ENCODE data around the gene AK9.
A peak's percentile ranks its signal among the peaks of the same experiment; 100 is the strongest.

Gene AK9

DNA sequence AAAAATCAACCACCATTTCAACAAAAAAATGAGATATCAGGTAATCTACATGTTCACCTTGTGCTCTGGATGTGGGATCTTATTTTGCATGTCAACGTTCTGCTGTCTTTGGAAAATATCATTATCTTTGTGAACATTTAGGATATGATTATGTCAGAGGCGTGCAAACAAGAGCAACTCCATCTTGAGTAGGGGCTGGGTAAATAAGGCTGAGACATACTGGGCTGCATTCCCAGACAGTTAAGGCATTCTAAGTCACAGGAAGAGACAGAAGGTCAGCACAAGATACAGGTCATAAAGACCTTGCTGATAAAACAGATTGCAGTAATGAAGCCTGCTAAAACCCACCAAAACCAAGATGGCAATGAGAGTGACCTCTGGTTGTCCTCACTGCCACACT is 179.2 kb downstream of the AK9 start:
- no peak for DNase-seq (ENCODE audit: low read depth)

DNA sequence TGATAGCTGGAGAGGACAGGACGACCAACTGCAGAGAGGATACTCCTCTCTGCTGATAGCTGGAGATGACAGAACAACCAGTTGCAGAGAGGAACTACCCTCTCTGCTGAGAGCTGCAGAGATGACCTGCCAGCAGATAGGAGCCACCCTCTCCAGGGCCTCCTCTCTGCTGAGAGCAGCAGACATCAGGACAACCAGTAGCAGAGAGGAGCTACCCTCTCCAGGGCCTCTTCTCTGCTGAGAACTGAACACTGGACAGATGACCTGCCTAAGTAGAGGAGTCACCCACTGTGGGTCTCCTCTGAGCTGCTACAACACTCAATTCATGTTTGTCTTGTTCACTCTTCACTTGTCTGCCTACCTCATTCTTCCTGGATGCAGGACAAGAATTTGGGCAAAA is 180.6 kb downstream of the AK9 start:
- DNase-seq (ENCODE audit: low read depth): no peak

DNA sequence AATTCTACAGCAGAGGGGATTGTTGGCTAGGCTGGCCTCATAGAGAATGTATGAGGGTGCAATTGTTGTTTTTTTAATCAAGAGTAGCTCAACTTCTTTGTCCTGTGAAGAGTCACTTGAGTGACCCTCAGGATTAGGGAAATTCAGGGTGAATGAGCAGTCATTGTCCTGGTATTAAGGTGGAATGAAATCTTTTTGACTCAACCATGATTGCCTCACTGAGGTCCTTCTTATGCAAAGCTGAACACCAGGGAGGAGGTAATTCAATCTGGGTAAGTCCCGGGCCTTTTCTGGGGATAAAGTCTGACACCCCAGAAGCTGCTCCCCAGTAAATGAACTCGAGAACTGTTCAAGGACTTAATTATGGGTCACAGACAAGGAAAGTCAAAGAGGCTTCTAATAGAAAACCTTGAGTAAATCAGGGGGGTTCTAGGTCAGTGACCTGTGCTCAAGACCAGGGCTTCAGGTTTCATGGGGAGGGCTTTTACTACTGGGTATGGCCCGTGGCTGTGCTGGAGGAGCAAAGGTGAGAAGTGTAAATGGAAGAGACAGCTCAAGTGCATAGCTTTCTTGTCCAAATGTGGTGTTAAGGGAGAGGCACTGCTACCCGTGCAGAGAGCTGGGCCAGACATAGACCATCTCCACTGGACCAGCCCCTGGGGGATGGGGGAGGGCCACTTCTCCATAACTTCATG is 182.7 kb downstream of the AK9 start:
- no peak for DNase-seq (ENCODE audit: low read depth)

DNA sequence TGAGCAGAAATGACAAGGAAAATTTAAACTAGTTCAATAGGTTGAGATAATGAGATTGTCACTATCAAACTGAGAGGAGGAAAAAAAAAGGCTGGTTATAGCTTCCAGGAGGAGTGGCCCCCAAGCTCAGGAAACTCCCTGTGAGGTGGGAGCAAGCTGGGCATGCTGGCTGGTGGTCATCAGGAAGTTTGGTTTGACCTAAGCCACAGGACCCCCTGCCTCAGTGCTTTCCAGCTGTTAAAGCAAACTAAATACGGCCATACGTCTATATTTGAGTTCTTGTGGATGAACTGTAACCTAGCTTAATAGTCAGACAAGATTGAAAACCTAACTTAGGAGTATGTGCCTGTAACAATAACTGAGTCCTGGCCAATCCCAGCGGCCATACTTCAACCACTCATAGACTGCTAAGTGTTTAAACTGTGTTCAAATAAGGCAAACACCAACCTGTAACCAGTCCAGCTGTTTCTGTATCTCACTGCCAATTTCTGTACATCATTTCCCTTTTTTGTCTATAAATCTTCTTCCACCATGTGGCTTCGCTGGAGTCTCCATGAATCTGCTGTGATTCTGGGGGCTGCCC is 183.4 kb downstream of the AK9 start:
- DNase-seq (ENCODE audit: low read depth): no peak

DNA sequence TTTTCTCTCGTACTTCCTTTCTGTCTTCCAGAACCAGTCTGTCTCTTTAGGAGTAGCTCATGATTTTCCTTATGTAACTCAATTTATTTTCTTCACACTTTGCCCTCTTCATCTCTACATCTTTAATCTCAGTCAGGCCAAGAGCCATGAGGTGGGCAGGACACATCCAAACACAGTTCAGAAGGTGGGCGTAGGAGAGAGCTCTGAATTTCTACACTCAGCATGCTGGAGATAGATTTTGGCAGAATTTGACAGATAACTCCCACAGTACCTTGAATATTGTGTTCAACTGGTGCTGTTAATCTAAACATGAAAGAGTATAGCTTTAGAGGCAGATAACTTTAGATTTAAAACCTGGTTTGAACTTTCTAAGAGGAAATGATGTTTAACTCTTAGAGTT is 184.2 kb downstream of the AK9 start:
- no peak for DNase-seq (ENCODE audit: low read depth)

DNA sequence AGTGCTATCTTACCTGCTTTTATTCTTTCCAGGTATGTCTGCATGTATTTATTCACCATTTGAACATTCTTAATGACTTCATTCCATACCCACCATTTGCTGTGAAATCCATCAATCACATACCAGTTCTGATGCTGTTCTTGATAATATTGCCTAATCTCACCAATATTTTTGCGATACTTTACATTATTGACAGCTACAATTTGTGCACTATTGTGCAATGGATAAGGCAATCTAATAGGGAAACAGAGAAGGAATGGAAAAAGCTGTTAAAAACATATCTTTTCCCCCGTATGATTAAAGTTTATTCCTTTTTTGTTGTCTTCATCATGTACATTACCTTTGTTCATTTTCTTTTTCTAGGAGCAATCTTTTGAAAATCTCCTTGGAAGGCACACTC is 184.7 kb downstream of the AK9 start:
- DNase-seq (ENCODE audit: low read depth): no peak

DNA sequence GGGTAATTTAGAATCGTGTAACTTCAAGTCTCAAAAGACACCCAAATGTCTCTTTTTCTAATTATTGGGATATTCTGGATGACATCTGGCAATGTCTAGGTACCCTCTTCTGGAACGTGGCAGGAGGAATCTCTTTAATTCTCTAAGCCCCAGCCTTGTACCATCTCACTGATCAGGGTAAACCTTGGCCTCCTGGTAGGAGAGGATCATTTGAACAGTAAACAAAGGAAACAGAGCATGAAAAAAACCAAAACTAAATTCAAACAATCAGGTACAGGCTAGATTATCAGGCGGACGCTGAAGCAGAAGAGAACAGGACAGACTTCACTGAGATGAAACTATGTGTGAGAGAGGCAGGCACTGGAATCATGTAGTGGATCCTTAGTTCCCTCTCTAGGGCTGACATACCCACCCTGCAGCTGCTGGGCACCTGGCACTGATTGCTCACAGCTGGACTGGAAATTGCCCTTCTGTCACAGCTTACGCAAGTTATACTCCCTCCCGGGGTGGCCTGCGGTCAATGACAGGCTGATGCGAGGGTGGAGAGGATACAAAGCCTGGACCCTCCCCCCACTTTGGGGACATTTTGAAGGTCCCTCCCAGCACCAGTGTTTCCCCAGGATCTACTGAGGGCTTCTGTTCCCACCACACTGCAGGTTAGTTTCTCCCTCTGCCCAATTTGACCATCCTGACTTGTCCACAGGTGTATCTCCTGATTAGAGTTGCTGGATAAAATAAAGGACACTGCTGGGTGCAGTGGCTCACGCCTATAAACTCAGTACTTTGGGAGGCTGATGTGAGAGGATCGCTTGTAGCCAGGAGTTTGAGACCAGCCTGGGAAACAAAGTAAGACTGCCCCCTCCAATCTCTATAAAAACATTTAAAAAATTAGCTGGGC is 187.4 kb downstream of the AK9 start:
- no peak for DNase-seq (ENCODE audit: low read depth)

DNA sequence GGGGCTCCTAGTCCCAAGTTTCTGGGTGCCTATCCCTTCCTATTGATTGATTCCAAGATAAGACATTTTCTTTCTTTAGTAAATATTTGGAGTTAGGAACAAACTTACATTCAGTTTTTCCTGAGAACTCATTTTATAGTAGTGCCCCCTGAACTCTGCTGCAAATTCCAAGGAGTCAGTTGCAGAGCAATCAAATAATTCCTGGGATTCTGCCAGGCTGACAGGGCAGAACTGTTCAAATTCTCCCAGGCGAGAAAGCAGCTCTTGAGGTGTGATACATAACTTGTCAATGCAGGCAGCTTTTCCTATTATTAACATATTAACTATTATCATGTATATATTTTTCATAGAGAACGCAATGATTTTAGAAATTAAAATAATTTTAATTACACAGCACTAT is 192.1 kb downstream of the AK9 start:
- DNase-seq (ENCODE audit: low read depth): no peak

DNA sequence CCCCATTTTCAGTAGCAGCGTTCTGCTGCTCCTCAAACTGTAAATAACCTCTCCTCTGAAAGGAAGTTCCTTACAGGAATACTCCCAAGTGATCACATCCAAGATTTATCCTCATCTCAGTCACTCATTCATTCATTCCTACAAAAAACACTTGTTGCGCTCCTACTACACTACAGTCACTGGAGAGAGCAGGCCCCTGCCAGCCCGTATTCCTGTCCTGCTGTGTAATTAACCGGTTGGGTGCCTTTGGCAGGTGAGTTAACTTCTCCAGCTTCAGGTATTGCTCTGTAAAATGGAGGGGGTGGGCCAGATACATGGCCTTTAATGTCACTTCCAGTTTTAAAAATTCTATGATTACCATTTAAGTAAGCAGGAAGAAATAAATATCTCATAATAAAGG is 192.9 kb downstream of the AK9 start:
- no peak for DNase-seq (ENCODE audit: low read depth)

DNA sequence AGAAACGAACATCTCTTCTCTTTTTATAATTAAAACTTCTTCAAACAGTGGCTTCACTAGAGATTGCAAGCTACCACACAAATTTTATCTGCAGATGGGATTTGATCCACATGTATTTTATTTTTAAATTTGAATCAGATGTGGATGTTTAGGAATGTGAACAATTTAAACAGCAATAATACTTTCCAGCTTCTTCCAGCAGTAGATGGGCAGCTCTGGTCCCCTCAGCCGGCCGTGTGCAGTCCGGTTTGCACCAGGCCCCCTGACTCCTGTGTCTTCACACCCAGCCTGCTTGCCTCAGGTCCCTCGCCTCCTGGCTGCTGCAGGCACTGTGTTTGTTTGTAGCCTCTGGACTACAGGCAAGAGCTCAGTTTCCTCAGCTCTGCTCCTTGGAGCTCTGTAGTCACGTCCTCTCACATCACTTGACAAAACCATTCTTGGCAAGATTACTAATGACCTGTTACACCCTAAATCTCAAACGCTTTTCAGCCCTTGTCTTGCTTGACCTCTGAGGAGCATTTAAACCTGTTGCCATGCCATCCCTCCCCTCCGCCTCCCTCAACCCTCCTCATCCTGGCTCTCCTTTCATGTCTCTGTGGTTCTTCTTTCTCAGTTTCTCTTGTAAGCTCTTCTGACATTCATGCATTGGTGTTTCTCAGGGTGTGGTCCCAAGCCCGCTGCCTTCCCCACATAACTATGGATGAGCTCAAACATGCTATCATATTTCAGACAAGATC is 194.8 kb downstream of the AK9 start:
- DNase-seq (ENCODE audit: low read depth): no peak

DNA sequence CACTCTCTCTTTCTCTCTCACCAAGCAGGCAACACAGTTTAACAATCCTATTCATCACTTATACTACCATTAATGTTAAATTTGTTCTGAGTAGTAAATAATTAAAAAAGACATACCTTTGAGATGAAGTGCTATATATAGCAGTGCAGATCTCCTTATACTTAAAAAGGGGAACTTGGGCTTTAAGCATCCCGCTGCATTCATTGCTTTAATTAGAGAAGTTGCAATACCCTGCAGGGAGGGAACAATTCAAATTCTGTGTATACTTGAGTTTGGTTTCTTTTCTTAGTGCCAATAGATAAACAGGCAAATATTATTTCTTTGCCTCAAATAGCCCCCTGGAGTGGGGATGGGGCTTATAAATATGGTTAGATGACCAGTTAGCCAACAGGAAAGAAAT is 197.1 kb downstream of the AK9 start:
- DNase-seq (ENCODE audit: low read depth): no peak

DNA sequence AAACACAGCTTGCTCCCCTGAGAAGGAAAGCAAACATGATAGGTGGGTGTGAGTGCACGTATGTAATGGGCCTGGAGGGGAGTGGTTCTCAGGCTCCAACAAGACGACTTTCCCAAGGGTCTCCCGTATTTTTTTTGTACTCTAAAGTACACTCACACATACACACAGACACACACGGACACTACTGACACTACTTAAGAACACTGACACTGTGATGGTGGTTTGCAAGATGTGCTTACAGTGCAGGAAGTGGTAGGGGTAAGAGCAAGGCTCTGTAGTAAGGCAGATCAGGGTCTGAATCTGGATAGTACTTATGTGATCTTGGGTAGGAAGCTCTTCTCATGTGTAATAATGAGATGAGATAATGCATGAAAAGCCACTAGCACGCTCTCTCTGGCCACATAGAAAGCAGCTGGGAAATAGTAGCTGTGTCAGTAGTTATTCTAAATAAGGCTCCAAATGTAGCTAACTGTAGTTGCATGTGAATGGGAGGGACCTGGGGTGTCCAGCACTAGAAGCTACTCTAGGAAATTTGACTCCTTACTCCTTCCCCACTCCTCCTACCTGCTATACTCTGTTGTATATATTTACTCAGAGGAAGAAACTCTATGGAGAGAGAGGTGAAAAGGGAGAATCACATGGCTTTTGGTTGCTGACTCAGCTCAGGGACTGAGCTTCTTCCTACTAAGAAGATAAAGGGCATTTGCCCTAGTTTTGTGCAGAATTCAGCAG is 199.6 kb downstream of the AK9 start:
- no peak for DNase-seq (ENCODE audit: low read depth)

DNA sequence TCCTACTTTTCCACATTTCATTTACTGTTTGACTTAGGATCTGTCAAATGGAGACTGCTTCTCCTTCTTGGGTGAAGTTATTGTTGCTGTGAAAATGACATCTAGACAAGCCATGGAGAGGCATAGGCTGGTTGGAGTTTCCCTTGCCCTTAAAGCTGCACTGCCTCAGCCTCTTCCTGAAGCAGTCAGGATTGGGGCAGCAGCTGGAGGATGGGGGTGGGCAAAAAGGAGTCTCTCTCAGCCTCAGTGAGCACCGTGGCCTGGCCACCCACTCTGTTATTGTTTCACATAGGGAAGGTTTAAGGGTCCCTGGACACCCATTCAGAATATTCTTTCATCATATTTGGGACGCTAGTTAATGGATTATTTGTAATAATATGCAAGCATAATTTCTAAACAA is 200.3 kb downstream of the AK9 start:
- no peak for DNase-seq (ENCODE audit: low read depth)

DNA sequence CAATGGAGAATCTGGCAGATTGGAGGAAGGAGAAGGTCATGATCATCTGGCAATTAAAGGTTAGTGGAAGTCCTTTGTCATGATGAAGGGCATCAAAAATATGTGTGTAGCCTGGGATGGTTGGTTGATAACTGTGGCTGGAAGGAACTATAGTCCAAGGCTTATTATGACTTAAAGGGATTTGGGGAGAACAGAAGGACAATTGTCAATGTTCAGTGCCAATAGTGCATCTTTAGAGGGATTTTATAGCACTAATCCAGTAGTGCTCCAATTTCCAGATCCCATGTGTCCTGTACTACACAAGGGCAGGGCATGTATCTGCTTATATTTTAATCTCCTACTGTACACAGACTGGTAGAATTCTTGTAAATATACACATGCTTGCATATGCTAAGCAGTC is 203.0 kb downstream of the AK9 start:
- no peak for DNase-seq (ENCODE audit: low read depth)

DNA sequence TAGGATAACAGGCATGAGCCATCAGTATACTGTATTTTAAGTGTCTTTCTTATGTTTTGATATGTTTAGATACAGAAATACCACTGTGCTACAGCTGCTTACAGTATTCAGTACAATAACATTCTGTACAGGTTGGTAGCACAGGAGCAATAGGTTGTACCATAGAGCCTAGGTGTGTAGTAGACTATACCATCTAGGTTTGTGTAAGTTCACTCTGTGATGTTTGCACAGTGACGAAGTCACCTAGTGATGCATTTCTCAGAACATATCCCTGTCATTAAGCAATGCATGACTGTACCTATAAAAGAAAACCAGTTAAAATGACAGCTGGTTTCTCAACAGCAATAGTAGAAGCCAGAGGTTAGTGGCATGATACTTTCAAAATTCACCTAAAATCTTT is 204.9 kb downstream of the AK9 start:
- DNase-seq (ENCODE audit: low read depth): no peak

DNA sequence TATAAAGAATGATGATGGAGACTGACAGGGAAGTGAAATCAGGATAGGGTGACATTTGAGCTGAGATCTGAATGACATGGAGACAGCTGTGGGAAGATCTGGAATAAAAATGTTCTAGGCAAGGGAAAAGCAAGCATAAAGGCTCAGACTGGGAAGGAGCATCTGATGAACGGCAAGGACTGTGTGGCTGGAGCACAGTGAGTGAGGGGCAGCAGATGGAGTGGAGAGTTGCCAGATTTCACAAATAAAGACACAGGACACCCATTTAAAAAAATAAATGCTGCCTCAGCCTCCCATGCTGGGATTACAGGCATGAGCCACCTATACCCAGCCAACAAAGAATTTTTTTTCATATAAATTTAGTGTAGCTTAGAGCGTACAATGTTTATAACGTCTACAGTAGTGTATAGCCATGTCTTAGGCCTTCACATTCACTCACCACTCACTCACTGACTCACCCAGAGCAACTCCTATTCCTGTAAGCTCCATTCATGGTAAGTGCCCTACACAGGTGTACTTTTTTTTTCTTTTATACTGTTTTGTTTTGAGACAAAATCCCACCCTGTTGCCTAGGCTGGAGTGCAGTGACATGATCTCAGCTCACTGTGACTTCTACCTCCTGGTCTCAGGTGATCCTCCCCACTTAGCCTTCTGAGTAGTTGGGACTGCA is 205.6 kb downstream of the AK9 start:
- no peak for DNase-seq (ENCODE audit: low read depth)

DNA sequence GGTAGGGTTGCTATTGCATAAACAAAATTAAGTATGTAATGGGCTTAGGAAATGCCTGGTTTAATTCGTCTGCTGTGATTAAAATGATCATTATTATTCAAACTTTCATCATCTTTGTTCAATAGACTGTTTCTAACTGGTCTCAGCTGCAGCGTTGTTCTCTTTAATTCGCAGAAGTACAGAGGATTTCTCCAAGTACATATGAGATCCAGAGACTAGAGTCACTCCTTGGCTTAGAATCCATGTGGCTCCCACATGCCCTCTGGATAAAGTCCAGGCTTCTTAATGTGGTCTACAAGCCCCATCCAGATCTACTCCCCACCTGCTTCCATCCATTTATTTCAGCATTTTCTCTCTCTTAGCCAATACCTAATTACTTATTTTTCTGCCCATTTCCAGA is 206.9 kb downstream of the AK9 start:
- no peak for DNase-seq (ENCODE audit: low read depth)

DNA sequence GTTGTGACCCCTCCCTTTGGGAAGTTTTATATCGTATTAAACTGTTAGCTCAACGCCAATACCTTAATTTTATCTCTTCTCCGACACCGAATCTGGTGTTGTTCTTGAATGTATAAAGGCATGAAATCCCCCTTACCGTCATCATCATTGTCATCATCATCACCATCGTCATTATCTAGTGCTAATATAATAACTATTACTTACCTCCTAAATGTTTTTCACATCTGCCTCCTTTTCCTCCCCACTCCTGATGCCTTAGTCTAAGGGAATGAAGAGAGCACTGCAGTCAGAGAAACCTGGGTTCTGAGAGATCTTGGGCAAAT is 207.3 kb downstream of the AK9 start:
- no peak for DNase-seq (ENCODE audit: low read depth)

DNA sequence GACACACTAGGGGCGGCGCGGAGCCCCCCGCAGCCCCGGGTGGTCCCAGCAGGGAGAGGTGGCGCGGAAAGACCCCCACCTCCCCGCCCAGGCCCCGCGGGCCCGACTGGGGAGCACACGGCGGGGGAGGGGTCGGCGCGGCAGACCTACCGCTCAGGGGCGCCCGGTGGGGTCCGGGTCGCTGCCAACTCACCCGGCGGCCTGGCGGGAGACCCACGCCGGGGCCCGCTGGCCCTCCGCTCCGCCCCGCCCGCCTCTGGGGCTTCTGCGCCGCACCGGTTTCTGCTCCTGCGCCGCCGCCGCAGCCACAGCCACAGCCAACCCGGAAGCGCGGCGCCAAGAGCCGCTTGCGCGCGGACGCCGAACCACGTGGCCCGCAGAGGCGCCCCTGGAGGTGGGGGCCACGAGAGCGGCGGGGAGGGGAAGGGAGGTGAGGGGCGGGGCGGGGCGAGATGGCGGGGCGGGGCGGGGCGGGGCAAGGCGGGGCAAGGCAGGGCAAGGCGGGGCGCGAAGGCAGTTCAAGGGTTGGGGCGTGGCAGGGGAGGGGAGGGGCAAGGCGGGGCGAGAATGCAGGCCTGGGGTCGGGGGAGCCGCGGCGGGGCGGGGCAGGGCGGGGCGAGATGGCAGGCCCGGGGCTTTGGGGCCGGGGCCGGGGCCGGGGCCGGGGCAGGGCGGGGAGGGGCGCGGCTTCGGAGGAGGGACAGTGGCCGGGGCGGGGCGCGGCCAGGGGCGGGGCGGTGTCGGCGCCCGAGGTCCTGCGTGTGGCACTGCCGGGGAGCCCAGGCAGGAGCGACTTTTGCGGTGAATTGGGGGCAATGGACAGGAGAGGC is 207.9 kb downstream of the AK9 start, which contains the start of gene ZBTB24:
Gene ZBTB24, minus strand, starts transcription at position 315 of the 830 bp plus-strand sequence. CDS start 1,193 bp downstream, outside the sequence.
- DNase-seq (ENCODE audit: low read depth): peak; percentile 87

DNA sequence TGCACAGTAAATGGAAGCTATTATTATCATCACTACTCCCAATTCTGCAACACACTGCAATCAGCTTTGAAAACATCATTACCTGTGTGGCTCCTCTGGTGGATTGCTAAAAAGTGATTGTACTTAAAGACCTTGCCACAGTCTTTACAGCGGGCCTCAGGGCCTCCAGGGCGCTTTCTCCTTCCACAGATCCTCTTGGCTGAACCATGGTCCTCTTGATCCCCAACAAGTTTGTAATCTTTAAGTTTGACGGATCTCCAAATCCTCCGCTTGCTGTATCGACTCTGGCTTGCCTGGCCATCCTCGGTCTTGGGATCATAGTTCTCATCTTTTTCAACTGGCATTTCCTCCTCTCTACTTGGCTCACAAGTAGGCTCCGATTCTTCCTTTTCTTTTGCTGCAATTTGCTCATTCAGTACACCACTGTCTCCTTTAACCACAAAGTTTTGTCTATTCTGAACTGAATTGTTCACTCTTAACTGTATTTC is 210.0 kb downstream of the AK9 start:
- DNase-seq (ENCODE audit: low read depth): no peak

Measured in activated T-helper 9 cell treated with anti-CD3 and anti-CD28 coated beads, Interleukin-2, amount 50 U/mL, for 16 hours (primary cell).